OCI-LY7 (cell line): ENCODE measurements around the gene HAGHL.
A peak's percentile ranks its signal among the peaks of the same experiment; 100 is the strongest.

ENCODE experiments used
- EZH2phosphoT487 ChIP-seq: fragments of 200-600 bp; sonication (generic); IDR thresholded peaks from 2 replicates; pipeline ENCODE4 v1.6.1; 2018; ENCODE audit warnings: low read depth, borderline replicate concordance, mild to moderate bottlenecking, mixed run types, antibody characterized with exemption, low read length, moderate library complexity, mixed read lengths
- TF ChIP-seq, protein P1 (sequence below): fragments of 200-600 bp; sonication (generic); conservative IDR thresholded peaks from 2 replicates; pipeline ENCODE4 v1.5.1; 2014; ENCODE audit warnings: mild to moderate bottlenecking, antibody characterized with exemption, low read length, moderate library complexity, mixed read lengths

DNA sequence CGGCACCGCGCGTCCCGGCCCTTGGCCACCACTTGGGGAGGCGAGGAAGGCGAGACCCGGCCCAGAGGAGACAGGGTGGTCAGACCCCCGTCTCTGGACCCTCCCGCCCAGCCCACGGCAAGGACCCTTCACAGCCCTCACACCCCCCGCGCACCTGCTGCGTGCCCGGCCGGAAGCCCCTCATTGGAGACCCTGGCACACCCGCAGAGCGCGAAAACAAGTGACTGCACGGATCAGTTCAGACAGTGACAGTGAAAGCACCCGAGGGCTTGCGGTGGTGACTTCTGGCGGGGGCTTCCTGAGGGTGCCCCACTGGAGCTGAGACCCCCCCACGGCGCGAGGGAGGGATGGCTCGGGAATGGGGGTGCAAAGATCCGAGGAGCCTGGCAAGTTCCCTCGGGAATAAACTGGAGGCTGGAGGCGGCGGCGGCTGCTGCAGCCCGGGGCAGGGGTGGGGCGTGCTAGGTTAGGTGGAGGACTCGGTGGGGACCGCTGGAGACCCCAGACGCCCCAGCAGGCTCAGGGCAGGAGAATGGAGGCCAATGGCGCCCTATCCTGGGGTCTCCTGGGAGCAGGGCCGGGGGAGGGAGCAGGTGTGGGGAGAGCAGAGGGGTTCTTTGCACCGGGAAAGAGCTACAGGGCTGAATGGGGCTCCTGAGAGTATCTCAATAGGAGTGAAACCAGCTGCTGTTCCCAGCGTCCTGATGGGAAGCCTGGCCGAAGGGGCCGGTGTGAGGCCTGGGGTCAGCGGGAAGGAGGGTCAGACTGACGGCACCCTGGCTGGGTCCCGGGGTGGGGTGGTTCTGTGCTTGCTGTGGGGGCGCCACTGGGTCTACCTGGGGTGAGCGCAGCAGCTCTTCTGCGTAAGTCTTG lies 20.5 kb upstream of the HAGHL start:
- TF ChIP-seq, protein P1, sequence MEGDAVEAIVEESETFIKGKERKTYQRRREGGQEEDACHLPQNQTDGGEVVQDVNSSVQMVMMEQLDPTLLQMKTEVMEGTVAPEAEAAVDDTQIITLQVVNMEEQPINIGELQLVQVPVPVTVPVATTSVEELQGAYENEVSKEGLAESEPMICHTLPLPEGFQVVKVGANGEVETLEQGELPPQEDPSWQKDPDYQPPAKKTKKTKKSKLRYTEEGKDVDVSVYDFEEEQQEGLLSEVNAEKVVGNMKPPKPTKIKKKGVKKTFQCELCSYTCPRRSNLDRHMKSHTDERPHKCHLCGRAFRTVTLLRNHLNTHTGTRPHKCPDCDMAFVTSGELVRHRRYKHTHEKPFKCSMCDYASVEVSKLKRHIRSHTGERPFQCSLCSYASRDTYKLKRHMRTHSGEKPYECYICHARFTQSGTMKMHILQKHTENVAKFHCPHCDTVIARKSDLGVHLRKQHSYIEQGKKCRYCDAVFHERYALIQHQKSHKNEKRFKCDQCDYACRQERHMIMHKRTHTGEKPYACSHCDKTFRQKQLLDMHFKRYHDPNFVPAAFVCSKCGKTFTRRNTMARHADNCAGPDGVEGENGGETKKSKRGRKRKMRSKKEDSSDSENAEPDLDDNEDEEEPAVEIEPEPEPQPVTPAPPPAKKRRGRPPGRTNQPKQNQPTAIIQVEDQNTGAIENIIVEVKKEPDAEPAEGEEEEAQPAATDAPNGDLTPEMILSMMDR: 0 out of 2 replicates have a peak, but pooled peaks have one; percentile 10
- no peak for TF ChIP-seq EZH2phosphoT487
